ENCODE results near the gene SYPL1.

SYPL1 gene

DNA sequence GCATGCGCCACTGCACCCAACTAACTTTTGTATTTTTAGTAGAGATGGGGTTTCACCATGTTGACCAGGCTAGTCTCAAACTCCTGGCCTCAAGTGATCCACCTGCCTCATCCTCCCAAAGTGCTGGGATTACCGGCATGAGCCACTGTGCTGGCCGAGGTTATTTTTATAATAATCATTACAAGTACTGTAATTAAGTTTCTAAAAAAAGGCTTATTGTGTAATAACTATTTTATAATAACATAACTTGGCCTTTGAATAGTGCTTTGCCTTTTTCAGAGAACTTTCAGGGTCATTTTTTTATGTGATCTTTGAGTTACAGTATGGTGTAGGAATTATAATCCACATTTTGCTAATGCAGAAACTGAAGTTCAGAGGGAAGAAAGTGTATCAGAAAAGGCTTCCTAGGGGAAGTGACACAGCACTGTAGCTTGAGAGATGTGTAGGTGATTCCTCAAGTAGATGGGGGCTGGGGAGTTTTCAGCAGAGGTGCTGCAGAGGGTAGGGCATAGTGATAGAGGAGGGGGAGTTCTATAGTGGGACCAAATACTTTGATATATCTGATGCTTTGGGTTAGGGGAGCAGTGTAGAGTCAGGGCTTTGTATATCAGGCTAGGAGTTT, 9.2 kb upstream of the SYPL1 start:
- DNase-seq (ENCODE audit: low read depth) = no peak

DNA sequence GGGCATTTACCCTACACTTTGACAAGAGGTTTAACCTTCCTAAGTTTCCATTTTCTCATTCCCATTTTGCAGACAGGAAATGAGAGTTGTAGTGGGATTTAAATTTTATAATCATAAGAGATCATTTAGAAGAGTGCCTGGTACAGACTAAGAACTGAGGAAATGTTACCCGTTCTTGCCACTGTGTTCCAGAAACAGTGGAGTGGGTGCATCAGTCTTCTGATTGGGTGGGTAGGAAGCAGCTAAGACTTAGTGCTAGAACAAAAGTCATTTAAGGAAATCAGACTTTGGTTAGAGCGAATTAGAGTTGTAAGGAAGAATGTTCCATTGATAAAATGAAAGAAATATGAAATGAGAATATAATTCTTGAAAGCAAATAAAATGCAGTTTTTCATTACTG, 8.4 kb upstream of the SYPL1 start:
- DNase-seq (ENCODE audit: low read depth) = no peak

- DNase-seq (ENCODE audit: low read depth) = no peak
Observed at GRCh38 chr7:106119719-106120118, 7.6 kb upstream of the SYPL1 start.

DNA sequence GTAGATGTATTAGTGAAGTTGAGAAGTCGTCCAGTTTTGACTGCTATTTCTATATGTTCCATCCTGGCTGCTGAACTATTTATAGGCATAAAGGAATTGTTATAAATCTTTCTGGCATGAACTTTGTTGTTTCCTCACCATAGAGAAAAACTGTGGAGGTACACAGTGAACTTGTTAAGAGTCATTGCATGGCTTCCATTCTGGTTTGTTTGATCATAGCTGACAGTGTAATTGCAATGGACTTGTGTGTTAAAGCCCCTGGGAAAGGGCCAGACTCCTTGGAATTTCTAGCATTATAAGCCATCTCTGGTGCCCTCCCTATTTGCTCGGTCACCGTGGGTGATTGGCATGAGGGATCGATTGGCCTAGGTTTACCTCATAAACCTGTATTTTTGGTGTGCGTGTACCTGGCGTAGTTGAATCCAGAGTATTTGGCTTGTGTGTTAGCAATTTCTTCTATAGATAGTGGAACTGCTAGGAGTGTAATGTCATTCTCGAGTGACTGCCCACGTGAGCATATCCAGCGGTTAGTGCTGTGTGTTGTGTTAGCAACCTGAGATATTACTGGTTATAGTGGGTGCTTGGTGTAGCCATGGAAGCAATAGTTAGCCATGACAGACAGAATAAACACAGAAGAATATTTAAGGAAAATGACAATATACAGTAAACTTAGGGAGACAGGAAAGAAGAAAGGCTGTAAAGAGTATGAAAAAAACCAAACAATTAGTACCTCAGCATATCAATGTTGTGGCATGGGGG, 5.9 kb upstream of the SYPL1 start:
- DNase-seq (ENCODE audit: low read depth) = no peak

- DNase-seq (ENCODE audit: low read depth) = no peak
Observed at GRCh38 chr7:106116161-106116704, 4.1 kb upstream of the SYPL1 start.

DNA sequence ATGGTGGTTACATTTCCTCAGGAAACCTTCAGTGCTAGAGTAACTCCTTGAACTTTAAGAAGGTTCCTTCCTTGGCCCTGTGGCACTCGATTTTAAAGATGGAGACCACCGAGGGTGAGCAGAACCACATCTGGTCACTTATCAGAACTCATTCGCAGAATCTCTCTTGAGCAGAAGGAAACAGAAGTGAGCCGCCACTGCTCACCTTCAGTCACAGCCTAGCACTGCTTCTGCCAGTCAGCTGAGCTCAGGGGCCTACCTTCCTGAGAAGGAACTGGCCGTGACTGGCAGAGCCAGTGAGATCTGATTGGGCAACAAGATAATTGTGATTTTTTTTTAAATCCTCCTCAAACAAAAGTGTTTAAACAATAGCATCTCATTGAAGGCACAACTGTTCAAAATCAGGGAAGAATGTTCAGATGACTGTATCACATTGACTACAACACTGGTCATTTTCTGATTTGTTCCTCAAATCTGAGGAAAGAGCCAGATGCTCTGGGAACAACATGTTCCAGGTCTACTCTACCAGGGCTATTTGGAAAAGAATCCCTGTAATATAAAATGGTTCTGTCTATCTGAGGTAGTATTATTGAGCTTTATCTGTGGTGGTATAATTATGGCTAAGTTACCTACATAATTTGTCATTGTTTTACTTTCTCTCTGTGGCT, 2.7 kb upstream of the SYPL1 start:
- DNase-seq (ENCODE audit: low read depth) = no peak

DNA sequence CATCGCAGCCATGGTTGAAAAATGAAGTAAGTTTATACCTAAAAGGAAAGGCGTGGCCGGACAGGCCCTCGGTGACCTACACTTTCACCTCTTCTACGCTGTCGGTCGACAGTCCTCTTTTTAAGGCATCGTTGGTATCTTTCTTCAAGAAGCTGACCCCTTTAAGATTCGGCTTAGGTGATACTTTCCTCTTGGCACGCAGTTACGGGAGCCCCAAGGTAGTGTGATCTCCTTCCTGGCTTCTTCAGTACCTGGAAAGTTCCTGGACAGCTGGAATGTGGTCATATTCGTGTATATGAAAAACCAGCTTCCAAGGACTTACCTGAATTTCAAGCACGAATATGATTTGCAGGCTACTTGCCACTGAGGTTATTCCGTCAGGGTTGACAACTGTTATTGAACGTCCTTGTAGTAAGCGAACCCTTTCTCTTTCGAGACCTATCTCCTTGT, 885 bp upstream of the SYPL1 start:
- no peak for DNase-seq (ENCODE audit: low read depth)

GRCh38 chr7:106111655-106112117, 426 bp downstream of the SYPL1 start:
- no peak for DNase-seq (ENCODE audit: low read depth)

GRCh38 chr7:106110885-106111654, 1.0 kb downstream of the SYPL1 start:
- DNase-seq (ENCODE audit: low read depth) = no peak

DNA sequence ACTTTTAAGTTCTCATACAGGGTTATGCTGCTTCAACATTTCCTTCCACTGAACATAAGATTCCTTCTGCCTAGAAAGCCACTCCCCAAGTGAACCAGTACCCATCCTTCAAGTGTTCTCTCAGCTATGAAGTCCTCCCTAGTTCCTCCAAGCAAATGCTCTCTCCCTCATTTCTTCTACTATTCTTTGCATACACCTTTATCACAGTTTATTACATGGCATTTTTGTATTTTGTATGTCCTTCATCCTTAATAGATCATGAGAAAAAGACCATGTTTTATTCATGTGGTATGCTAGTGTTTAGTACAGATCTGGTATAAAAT, 1.9 kb downstream of the SYPL1 start:
- DNase-seq (ENCODE audit: low read depth) = no peak

- DNase-seq (ENCODE audit: low read depth) = no peak
Observed at GRCh38 chr7:106109521-106110237, 2.4 kb downstream of the SYPL1 start.

DNA sequence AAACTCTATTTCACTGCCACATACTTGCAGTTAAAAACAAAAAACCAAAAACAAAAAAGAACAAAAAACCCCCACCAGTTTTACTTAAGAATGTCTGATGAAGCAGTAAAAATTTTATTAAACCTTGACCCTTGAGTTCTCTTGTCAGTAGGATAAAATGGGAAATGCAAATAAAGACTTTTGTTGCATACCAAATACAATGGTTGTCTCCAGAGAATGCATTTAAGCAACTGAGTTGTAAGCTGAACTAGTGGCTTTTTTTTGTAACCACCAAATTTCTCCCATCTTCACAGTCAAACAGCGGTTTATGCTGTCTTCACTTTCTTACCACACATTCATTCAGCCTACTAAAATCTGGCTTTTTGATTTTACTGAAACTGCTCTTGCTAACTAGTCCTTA, 3.1 kb downstream of the SYPL1 start:
- DNase-seq (ENCODE audit: low read depth) = no peak

DNA sequence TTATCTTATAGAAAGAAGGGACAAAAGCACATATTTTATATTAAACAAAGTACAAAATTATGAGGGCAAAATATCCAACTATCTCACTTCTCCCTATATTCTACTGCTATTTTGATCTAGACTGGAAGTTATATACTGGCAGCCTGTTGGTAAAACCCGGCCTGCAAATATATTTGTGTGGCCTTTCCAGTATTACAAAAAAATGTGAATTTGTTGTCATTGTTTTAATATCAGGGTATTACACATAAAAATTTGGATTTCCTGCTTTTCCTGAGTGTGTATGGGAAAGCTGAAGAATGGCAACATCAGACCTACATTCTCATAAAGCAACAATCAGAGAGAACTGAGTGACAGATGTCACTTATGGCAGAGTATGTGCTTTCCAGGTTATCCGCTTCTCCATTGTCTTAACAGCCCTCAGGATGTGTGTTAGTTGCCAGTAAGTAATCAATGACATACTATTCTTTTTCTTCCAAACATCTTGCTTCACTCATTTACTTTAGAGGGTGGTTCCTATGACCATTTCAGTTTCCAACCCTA, 7.3 kb downstream of the SYPL1 start:
- no peak for DNase-seq (ENCODE audit: low read depth)

GRCh38 chr7:106102387-106102966, 9.6 kb downstream of the SYPL1 start:
- no peak for DNase-seq (ENCODE audit: low read depth)

- DNase-seq (ENCODE audit: low read depth) = no peak
Observed at GRCh38 chr7:106101726-106102125, 10.4 kb downstream of the SYPL1 start.

- DNase-seq (ENCODE audit: low read depth) = no peak
Observed at GRCh38 chr7:106100863-106101629, 11.1 kb downstream of the SYPL1 start.

- no peak for DNase-seq (ENCODE audit: low read depth)
Observed at GRCh38 chr7:106099539-106099938, 12.6 kb downstream of the SYPL1 start.

GRCh38 chr7:106098889-106099288, 13.2 kb downstream of the SYPL1 start:
- no peak for DNase-seq (ENCODE audit: low read depth)

- no peak for DNase-seq (ENCODE audit: low read depth)
Observed at GRCh38 chr7:106095634-106096033, 16.5 kb downstream of the SYPL1 start.

GRCh38 chr7:106094780-106095179, 17.3 kb downstream of the SYPL1 start:
- DNase-seq (ENCODE audit: low read depth) = no peak

All from stimulated activated CD8-positive, alpha-beta memory T cell treated with anti-CD3 and anti-CD28 coated beads, Interleukin-4, amount 100 ng/mL, for 24 hours (primary cell).